GM23338 (cell line): ENCODE data around the gene PARD3. TPM values are rescaled to one million over a fixed set of nuclear protein-coding genes. Genes with fewer than 3 reads are reported as not detected.

Experiments
- ATAC-seq: fragments of 200-7000 bp; cut with Tn5 transposase; 3 replicates; pipeline ENCODE4 v1.9.1; 2020
- DNase-seq: peaks from one replicate; pipeline ENCODE4 v3.0.0-alpha.2; 2015; ENCODE audit warnings: low spot score
- H2AFZ ChIP-seq: fragments of 200-600 bp; sonication (generic); 2 replicates; pipeline ENCODE4 v1.8.0; 2016; ENCODE audit warnings: antibody characterized with exemption, mild to moderate bottlenecking, moderate library complexity
- H3F3A ChIP-seq: fragments of 200-600 bp; sonication (generic); replicated peaks from 2 replicates; pipeline ENCODE4 v1.8.0; 2017; ENCODE audit warnings: antibody characterized with exemption, mixed run types, low read depth
- H3K27ac ChIP-seq: fragments of 200-600 bp; sonication (generic); 2 replicates; pipeline ENCODE4 v1.6.1; 2016; ENCODE audit warnings: low read depth
- H3K27me3 ChIP-seq: fragments of 200-600 bp; sonication (generic); 2 replicates; pipeline ENCODE4 v1.8.0; 2016; ENCODE audit warnings: mild to moderate bottlenecking, mixed run types, moderate library complexity; ENCODE audit not compliant: insufficient read depth
- H3K36me3 ChIP-seq: fragments of 200-600 bp; sonication (generic); 2 replicates; pipeline ENCODE4 v1.8.0; 2016; ENCODE audit warnings: mild to moderate bottlenecking; ENCODE audit not compliant: insufficient read depth
- H3K4me1 ChIP-seq: fragments of 200-600 bp; sonication (generic); 2 replicates; pipeline ENCODE4 v1.8.0; 2016; ENCODE audit warnings: mild to moderate bottlenecking, moderate library complexity; ENCODE audit not compliant: insufficient read depth
- H3K4me2 ChIP-seq: fragments of 200-600 bp; sonication (generic); 2 replicates; pipeline ENCODE4 v1.7.1; 2017; ENCODE audit warnings: mixed run types
- H3K4me3 ChIP-seq: fragments of 200-600 bp; sonication (generic); 2 replicates; pipeline ENCODE4 v1.6.1; 2016; ENCODE audit warnings: mixed run types
- H3K79me2 ChIP-seq: fragments of 200-600 bp; sonication (generic); replicated peaks from 2 replicates; pipeline ENCODE4 v1.8.0; 2017; ENCODE audit warnings: mild to moderate bottlenecking; ENCODE audit not compliant: insufficient read depth
- H3K9me2 ChIP-seq: fragments of 200-600 bp; sonication (generic); 2 replicates; pipeline ENCODE4 v1.8.0; 2017; ENCODE audit not compliant: insufficient read depth
- H4K20me1 ChIP-seq: fragments of 200-600 bp; sonication (generic); replicated peaks from 2 replicates; pipeline ENCODE4 v1.8.0; 2017; ENCODE audit warnings: mild to moderate bottlenecking; ENCODE audit not compliant: insufficient read depth
- H3K27ac Mint-ChIP-seq: 2 replicates; pipeline ENCODE4 v1.8.0; 2020; ENCODE audit warnings: inconsistent platforms, mild to moderate bottlenecking, moderate library complexity, mixed read lengths
- H3K27me3 Mint-ChIP-seq: 3 replicates; pipeline ENCODE4 v1.8.0; 2022; ENCODE audit warnings: low read depth, mild to moderate bottlenecking, moderate library complexity, mixed read lengths, inconsistent platforms; ENCODE audit not compliant: insufficient read depth, poor library complexity
- H3K36me3 Mint-ChIP-seq: 3 replicates; pipeline ENCODE4 v1.8.0; 2021; ENCODE audit warnings: low read depth, mild to moderate bottlenecking, inconsistent platforms, moderate library complexity, mixed read lengths
- H3K4me1 Mint-ChIP-seq: 3 replicates; pipeline ENCODE4 v1.8.0; 2020; ENCODE audit warnings: mild to moderate bottlenecking, inconsistent platforms, mixed read lengths
- H3K4me3 Mint-ChIP-seq: 3 replicates; pipeline ENCODE4 v1.8.0; 2021; ENCODE audit warnings: moderate library complexity, mild to moderate bottlenecking, inconsistent platforms, mixed read lengths
- H3K9me3 Mint-ChIP-seq: 3 replicates; pipeline ENCODE4 v1.8.0; 2020; ENCODE audit warnings: moderate library complexity, mild to moderate bottlenecking, inconsistent platforms, mixed read lengths
- ETS1 ChIP-seq: IDR thresholded peaks from 2 replicates; pipeline ENCODE4 v1.6.1; 2016; ENCODE audit warnings: antibody characterized with exemption
- POLR2AphosphoS5 ChIP-seq: IDR thresholded peaks from 2 replicates; pipeline ENCODE4 v1.6.1; 2016; ENCODE audit warnings: antibody characterized with exemption, low read depth
- REST ChIP-seq: IDR thresholded peaks from one replicate; pipeline ENCODE4 v1.6.1; 2018; ENCODE audit warnings: antibody characterized with exemption; ENCODE audit not compliant: unreplicated experiment
- STAT1 ChIP-seq: IDR thresholded peaks from one replicate; pipeline ENCODE4 v1.6.1; 2016; ENCODE audit warnings: antibody characterized with exemption; ENCODE audit not compliant: unreplicated experiment
- ZNF114 ChIP-seq: fragments of 250-450 bp; sonication (Bioruptor Pico); IDR thresholded peaks from 2 replicates; pipeline ENCODE4 v1.5.0; 2020; ENCODE audit warnings: mild to moderate bottlenecking, moderate library complexity
- ZNF462 ChIP-seq: fragments of 250-450 bp; sonication (Bioruptor Pico); IDR thresholded peaks from 2 replicates; pipeline ENCODE4 v1.5.0; 2020; ENCODE audit warnings: mild to moderate bottlenecking, moderate library complexity
- polyA plus RNA-seq: library from polyadenylated mRNA; unstranded; fragments of >200 nt; fragmentation: Nextera tagmentation; extraction: Ambion mirVana; gene quantifications from 2 replicates; pipeline ENCODE4 v1.2.1, GENCODE V29; 2016
- total RNA-seq: library from RNA; depleted of rRNA; stranded (reverse); fragments of >200 nt; shearing (Covaris generic); gene quantifications from 2 replicates; pipeline ENCODE4 v1.2.3, GENCODE V29; 2014

PARD3 gene
- total and polyA plus RNA-seq, 2 experiments from 2014 or later: 30.2 to 51.4 TPM

GRCh38 chr10:34746094-34746493 is 69.0 kb downstream of the PARD3 start (continued):
- no peak for TF ChIP-seq ZNF462 (CRISPR knock-in tag)

DNA sequence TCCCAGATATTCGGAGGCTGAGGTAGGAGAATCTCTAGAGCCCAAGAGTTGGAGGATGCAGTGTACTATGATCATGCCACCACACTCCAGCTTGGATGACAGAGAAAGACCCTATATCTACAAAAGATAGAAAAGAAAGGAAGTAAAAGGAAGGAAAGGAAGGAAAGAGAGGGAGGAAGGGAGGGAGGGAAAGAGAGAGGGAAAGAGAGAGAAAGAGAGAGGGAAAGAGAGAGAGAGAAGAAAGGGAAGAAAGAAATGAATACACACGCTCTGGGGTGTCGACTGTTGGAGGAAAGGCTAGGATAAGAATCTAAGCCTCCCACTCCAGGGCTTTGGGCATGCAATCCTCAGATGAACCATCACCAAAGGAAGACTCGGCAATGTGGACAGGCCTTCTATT is 69.9 kb downstream of the PARD3 start:
- H2AFZ ChIP-seq: no peak overlapping the region
- H3K27ac Mint-ChIP-seq: no peak overlapping the region
- TF ChIP-seq ZNF114 (CRISPR knock-in tag): no peak
- no peak for TF ChIP-seq ETS1
- TF ChIP-seq STAT1: no peak
- TF ChIP-seq REST: no peak
- TF ChIP-seq POLR2AphosphoS5: no peak
- DNase-seq: no peak
- peaks cover 13% of the 10 kb centered on the region for H3K4me1 ChIP-seq
- no peak overlapping the region for H3K4me2 ChIP-seq
- H3K36me3 ChIP-seq: no peaks in the 10 kb centered on the region
- H3K79me2 ChIP-seq: peaks cover 98% of the 10 kb centered on the region
- no peaks in the 10 kb centered on the region for H3K27me3 ChIP-seq
- no peak overlapping the region for H3K4me3 ChIP-seq
- H3K27me3 Mint-ChIP-seq: peaks cover 1% of the 10 kb centered on the region
- H3K4me3 Mint-ChIP-seq: no peak overlapping the region
- ATAC-seq: no peak
- H3F3A ChIP-seq: no peaks in the 10 kb centered on the region
- no peaks in the 10 kb centered on the region; the same call in 2 of the 3 replicates for H3K9me3 Mint-ChIP-seq
- peaks cover 34% of the 10 kb centered on the region for H3K4me1 Mint-ChIP-seq
- H3K27ac ChIP-seq: no peak overlapping the region
- no peaks in the 10 kb centered on the region for H3K9me2 ChIP-seq
- no peaks in the 10 kb centered on the region for H3K36me3 Mint-ChIP-seq
- H4K20me1 ChIP-seq: peaks cover 16% of the 10 kb centered on the region
